ENCODE results near the gene APOO. TPM values are rescaled to one million over a fixed set of nuclear protein-coding genes. Genes with fewer than 3 reads are reported as not detected.
A peak's percentile ranks its signal among the peaks of the same experiment; 100 is the strongest.

Gene APOO
- total RNA-seq, 2 donors from 2014 or later, result 47.9 to 74.2 TPM

- no peak overlapping the region for H3K27ac ChIP-seq (ENCODE audit: low read depth, low read length)
- Mint-ChIP-seq H3K4me1 (peaks cover 33% of the 10 kb centered on the region), H3K9me3 (no peaks in the 10 kb centered on the region), H3K27me3 (ENCODE audit: insufficient read depth) (no peaks in the 10 kb centered on the region), H3K4me3 (no peak overlapping the region), H3K36me3 (ENCODE audit: low read depth) (peaks cover 7% of the 10 kb centered on the region), H3K27ac (peak overlapping the region; percentile 9)
- WGBS, 2 experiments (ENCODE audit: insufficient coverage in 1 of 2, insufficient read length in 1 of 2), result 54 to 62% methylated on average over 5 to 9 of the region's 9 CpGs
- no peaks in the 10 kb centered on the region for H3K27me3 ChIP-seq (ENCODE audit: control insufficient read depth, insufficient read depth, low read length, poor library complexity, severe bottlenecking)
- H3K4me3 ChIP-seq (ENCODE audit: low read length), result no peak overlapping the region
- DNase-seq, result peak; percentile 67
- no peaks in the 10 kb centered on the region for H3K36me3 ChIP-seq (ENCODE audit: control insufficient read depth, insufficient read depth, low read length)
- H3K9ac ChIP-seq (ENCODE audit: extremely low read depth, low read length, poor library complexity, severe bottlenecking), result no peak overlapping the region
- H3K4me1 ChIP-seq (ENCODE audit: control insufficient read depth, insufficient read depth, low read length), result no peaks in the 10 kb centered on the region
- H3K9me3 ChIP-seq (ENCODE audit: control insufficient read depth, low read length), result no peaks in the 10 kb centered on the region
- no peak for TF ChIP-seq CTCF (conservative IDR thresholded peaks at IDR 0.05)
Observed at GRCh38 chrX:23883737-23884354, 23.9 kb downstream of the APOO start.

- Histone ChIP-seq H3K4me1 (ENCODE audit: control insufficient read depth, insufficient read depth, low read length) (no peaks in the 10 kb centered on the region), H3K36me3 (ENCODE audit: control insufficient read depth, insufficient read depth, low read length) (no peaks in the 10 kb centered on the region), H3K27me3 (ENCODE audit: control insufficient read depth, insufficient read depth, low read length, poor library complexity, severe bottlenecking) (no peaks in the 10 kb centered on the region), H3K27ac (ENCODE audit: low read depth, low read length) (no peak overlapping the region), H3K4me3 (ENCODE audit: low read length) (no peak overlapping the region), H3K9me3 (ENCODE audit: control insufficient read depth, low read length) (no peaks in the 10 kb centered on the region), H3K9ac (ENCODE audit: extremely low read depth, low read length, poor library complexity, severe bottlenecking) (no peak overlapping the region)
- H3K27ac Mint-ChIP-seq, result no peak overlapping the region
- peaks cover 16% of the 10 kb centered on the region for H3K4me1 Mint-ChIP-seq
- no peak for DNase-seq
- no peaks in the 10 kb centered on the region for H3K9me3 Mint-ChIP-seq
- TF ChIP-seq CTCF (conservative IDR thresholded peaks at IDR 0.05), result no peak
- 89% methylated on average over 1 of the region's 2 CpGs; no CpG with 5 or more reads in 1 of the 2 experiments for WGBS, 2 experiments (ENCODE audit: insufficient coverage in 1 of 2, insufficient read length in 1 of 2)
- no peaks in the 10 kb centered on the region for H3K27me3 Mint-ChIP-seq (ENCODE audit: insufficient read depth)
- H3K36me3 Mint-ChIP-seq (ENCODE audit: low read depth), result peaks cover 15% of the 10 kb centered on the region
- H3K4me3 Mint-ChIP-seq, result no peak overlapping the region
Observed at GRCh38 chrX:23879380-23880090, 28.2 kb downstream of the APOO start.

GRCh38 chrX:23871905-23872546 lies 35.7 kb downstream of the APOO start:
- H3K27ac ChIP-seq (ENCODE audit: low read depth, low read length), result no peak overlapping the region
- H3K9me3 ChIP-seq (ENCODE audit: control insufficient read depth, low read length), result no peaks in the 10 kb centered on the region
- TF ChIP-seq CTCF (conservative IDR thresholded peaks at IDR 0.05), result no peak
- H3K36me3 Mint-ChIP-seq (ENCODE audit: low read depth), result peaks cover 35% of the 10 kb centered on the region
- H3K27me3 ChIP-seq (ENCODE audit: control insufficient read depth, insufficient read depth, low read length, poor library complexity, severe bottlenecking), result no peaks in the 10 kb centered on the region
- H3K4me1 Mint-ChIP-seq, result no peaks in the 10 kb centered on the region
- no peaks in the 10 kb centered on the region for H3K36me3 ChIP-seq (ENCODE audit: control insufficient read depth, insufficient read depth, low read length)
- no peak overlapping the region for H3K9ac ChIP-seq (ENCODE audit: extremely low read depth, low read length, poor library complexity, severe bottlenecking)
- WGBS, 2 experiments (ENCODE audit: insufficient coverage in 1 of 2, insufficient read length in 1 of 2), result 94% methylated on average over 3 of the region's 4 CpGs; no CpG with 5 or more reads in 1 of the 2 experiments
- no peaks in the 10 kb centered on the region for H3K9me3 Mint-ChIP-seq
- no peaks in the 10 kb centered on the region for H3K4me1 ChIP-seq (ENCODE audit: control insufficient read depth, insufficient read depth, low read length)
- H3K27me3 Mint-ChIP-seq (ENCODE audit: insufficient read depth), result no peaks in the 10 kb centered on the region
- H3K4me3 ChIP-seq (ENCODE audit: low read length), result no peak overlapping the region
- no peak overlapping the region for H3K4me3 Mint-ChIP-seq
- no peak for DNase-seq
- H3K27ac Mint-ChIP-seq, result no peak overlapping the region

All from endodermal cell (in vitro differentiated cells).